Measurements from ENCODE around the gene PAOX.

DNA sequence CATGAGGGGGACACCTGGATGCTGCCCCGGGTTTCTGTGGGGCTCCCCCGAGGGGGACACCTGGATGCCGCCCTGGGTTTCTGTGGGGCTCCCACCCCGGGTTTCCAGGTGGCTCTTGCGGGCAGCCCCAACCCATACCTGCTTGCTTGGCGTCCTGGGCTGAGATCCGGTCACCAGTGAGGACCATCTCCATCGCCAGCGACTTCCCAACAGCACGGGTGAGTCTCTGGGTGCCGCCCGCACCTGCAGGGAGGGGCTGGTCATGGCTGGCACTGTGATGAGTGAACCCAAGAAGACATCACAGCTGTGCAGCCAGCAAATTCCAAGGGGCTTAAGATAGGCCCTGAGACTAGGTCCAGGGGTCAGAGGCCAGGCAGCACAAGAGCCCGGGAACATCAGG is 12.3 kb upstream of the PAOX start:
- TF ChIP-seq TRIM24 (CRISPR knock-in tag; IDR thresholded peaks at IDR 0.05) = no peak
- TF ChIP-seq HOXD1 (CRISPR knock-in tag; IDR thresholded peaks at IDR 0.05) = no peak
- TF ChIP-seq PTBP1 (IDR thresholded peaks at IDR 0.05; ENCODE audit: low read depth, low read length, poor library complexity, severe bottlenecking) = no peak
- TF ChIP-seq RAD21 (CRISPR knock-in tag; IDR thresholded peaks at IDR 0.05) = no peak
- TF ChIP-seq ZNF17 (CRISPR knock-in tag; IDR thresholded peaks at IDR 0.05) = no peak
- TF ChIP-seq TAF1 (CRISPR knock-in tag; IDR thresholded peaks at IDR 0.05) = no peak
- TF ChIP-seq ZBTB7B (CRISPR knock-in tag; IDR thresholded peaks at IDR 0.05) = no peak
- no peak for TF ChIP-seq ZBTB43 (CRISPR knock-in tag; conservative IDR thresholded peaks at IDR 0.05)
- no peak for TF ChIP-seq GABPB1 (CRISPR knock-in tag; IDR thresholded peaks at IDR 0.05)
- TF ChIP-seq, protein P1, sequence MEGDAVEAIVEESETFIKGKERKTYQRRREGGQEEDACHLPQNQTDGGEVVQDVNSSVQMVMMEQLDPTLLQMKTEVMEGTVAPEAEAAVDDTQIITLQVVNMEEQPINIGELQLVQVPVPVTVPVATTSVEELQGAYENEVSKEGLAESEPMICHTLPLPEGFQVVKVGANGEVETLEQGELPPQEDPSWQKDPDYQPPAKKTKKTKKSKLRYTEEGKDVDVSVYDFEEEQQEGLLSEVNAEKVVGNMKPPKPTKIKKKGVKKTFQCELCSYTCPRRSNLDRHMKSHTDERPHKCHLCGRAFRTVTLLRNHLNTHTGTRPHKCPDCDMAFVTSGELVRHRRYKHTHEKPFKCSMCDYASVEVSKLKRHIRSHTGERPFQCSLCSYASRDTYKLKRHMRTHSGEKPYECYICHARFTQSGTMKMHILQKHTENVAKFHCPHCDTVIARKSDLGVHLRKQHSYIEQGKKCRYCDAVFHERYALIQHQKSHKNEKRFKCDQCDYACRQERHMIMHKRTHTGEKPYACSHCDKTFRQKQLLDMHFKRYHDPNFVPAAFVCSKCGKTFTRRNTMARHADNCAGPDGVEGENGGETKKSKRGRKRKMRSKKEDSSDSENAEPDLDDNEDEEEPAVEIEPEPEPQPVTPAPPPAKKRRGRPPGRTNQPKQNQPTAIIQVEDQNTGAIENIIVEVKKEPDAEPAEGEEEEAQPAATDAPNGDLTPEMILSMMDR (CRISPR knock-in tag; IDR thresholded peaks at IDR 0.05) = no peak
- no peak for TF ChIP-seq ADNP (CRISPR knock-in tag; IDR thresholded peaks at IDR 0.05)
- no peak for TF ChIP-seq REST (IDR thresholded peaks at IDR 0.05; ENCODE audit: borderline replicate concordance in 1 of 2, low read depth in 1 of 2, low read length in 2 of 2)
- no peak for TF ChIP-seq POLR2A (IDR thresholded peaks at IDR 0.05; ENCODE audit: insufficient read depth in 1 of 2, low read depth in 2 of 2, low read length in 2 of 2)
- TF ChIP-seq, protein P2, sequence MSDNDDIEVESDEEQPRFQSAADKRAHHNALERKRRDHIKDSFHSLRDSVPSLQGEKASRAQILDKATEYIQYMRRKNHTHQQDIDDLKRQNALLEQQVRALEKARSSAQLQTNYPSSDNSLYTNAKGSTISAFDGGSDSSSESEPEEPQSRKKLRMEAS (IDR thresholded peaks at IDR 0.05) = no peak

All from HepG2 (cell line).